HEK293 (cell line): ENCODE data around the gene CFAP99.

Source experiments
- CTCF ChIA-PET: fragments of 350-600 bp; formaldehyde crosslinking; extraction: SDS; loops from one replicate; lab custom pipeline; 2021; ENCODE audit warnings: antibody characterized with exemption; lab: Yijun Ruan, JAX
- POLR2A ChIA-PET: fragments of 300-600 bp; formaldehyde crosslinking; extraction: SDS; loops from one replicate; lab custom pipeline; 2020; ENCODE audit warnings: antibody characterized with exemption, inconsistent platforms; lab: Yijun Ruan, JAX
- H3K27ac ChIP-seq: fragments of 200-500 bp; sonication (Bioruptor generic); 2 replicates; pipeline ENCODE4 v1.5.1; 2014; ENCODE audit warnings: low read depth, low read length, control low read depth, inconsistent platforms; ENCODE audit errors: extremely low read depth
- H3K36me3 ChIP-seq, 2 experiments: fragments of 200-500 bp in 1 of 2; sonication (Bioruptor generic) in 1 of 2; 1 replicate in 1 of 2; 2 replicates in 1 of 2; pipeline ENCODE4 v1.5.1; 2014 to 2017; ENCODE audit warnings: inconsistent platforms in 2 of 2, low read length in 2 of 2; ENCODE audit not compliant: control insufficient read depth in 2 of 2, insufficient read depth in 1 of 2
- H3K4me1 ChIP-seq: fragments of 200-500 bp; sonication (Bioruptor generic); 2 replicates; pipeline ENCODE4 v1.5.1; 2014; ENCODE audit warnings: mild to moderate bottlenecking, low read length, inconsistent platforms; ENCODE audit not compliant: control insufficient read depth, insufficient read depth
- H3K4me3 ChIP-seq: 2 replicates; pipeline ENCODE4 v1.5.1; 2011; ENCODE audit warnings: low read depth, mild to moderate bottlenecking, control low read depth, low read length, moderate library complexity
- H3K9me3 ChIP-seq: fragments of 200-500 bp; sonication (Bioruptor generic); 2 replicates; pipeline ENCODE4 v1.5.1; 2014; ENCODE audit warnings: low read depth, low read length, inconsistent platforms; ENCODE audit not compliant: control insufficient read depth, insufficient read depth
- GLIS2 ChIP-seq: fragments of 450-650 bp; formaldehyde crosslinking; IDR thresholded peaks from 2 replicates; pipeline ENCODE4 v1.5.1; 2016; ENCODE audit warnings: missing biosample characterization, missing genetic modification characterization
- KLF10 ChIP-seq: fragments of 450-650 bp; IDR thresholded peaks from 2 replicates; pipeline ENCODE4 v1.5.1; 2018; ENCODE audit warnings: missing biosample characterization, mild to moderate bottlenecking, missing genetic modification characterization
- KLF9 ChIP-seq: fragments of 450-650 bp; formaldehyde crosslinking; IDR thresholded peaks from 2 replicates; pipeline ENCODE4 v1.5.1; 2016; ENCODE audit warnings: missing biosample characterization, missing genetic modification characterization, low read depth
- SCRT1 ChIP-seq: fragments of 450-650 bp; formaldehyde crosslinking; IDR thresholded peaks from 2 replicates; pipeline ENCODE4 v1.5.1; 2016; ENCODE audit warnings: missing biosample characterization, missing genetic modification characterization, borderline replicate concordance
- SP3 ChIP-seq: fragments of 450-650 bp; formaldehyde crosslinking; IDR thresholded peaks from 2 replicates; pipeline ENCODE4 v1.5.1; 2016; ENCODE audit warnings: missing biosample characterization, missing genetic modification characterization
- ZBTB17 ChIP-seq: fragments of 450-650 bp; formaldehyde crosslinking; IDR thresholded peaks from 2 replicates; pipeline ENCODE4 v1.5.1; 2016; ENCODE audit warnings: missing biosample characterization, missing genetic modification characterization
- ZNF140 ChIP-seq: fragments of 450-650 bp; formaldehyde crosslinking; IDR thresholded peaks from 2 replicates; pipeline ENCODE4 v1.5.1; 2016; ENCODE audit warnings: missing biosample characterization, missing genetic modification characterization
- ZNF157 ChIP-seq: fragments of 450-650 bp; formaldehyde crosslinking; IDR thresholded peaks from 2 replicates; pipeline ENCODE4 v1.5.1; 2016; ENCODE audit warnings: missing biosample characterization, missing genetic modification characterization
- ZNF433 ChIP-seq: fragments of 450-650 bp; formaldehyde crosslinking; IDR thresholded peaks from 2 replicates; pipeline ENCODE4 v1.5.1; 2016; ENCODE audit warnings: missing biosample characterization, missing genetic modification characterization, low read depth
- ZNF692 ChIP-seq: fragments of 450-650 bp; formaldehyde crosslinking; IDR thresholded peaks from 2 replicates; pipeline ENCODE4 v1.5.1; 2016; ENCODE audit warnings: missing biosample characterization, missing genetic modification characterization
- TF ChIP-seq, protein P1 (sequence below): fragments of 450-650 bp; formaldehyde crosslinking; IDR thresholded peaks from 2 replicates; pipeline ENCODE4 v1.5.0; 2017; ENCODE audit warnings: missing biosample characterization, missing genetic modification characterization, borderline replicate concordance
- TF ChIP-seq, protein P2 (sequence below): fragments of 450-650 bp; formaldehyde crosslinking; IDR thresholded peaks from 2 replicates; pipeline ENCODE4 v1.5.1; 2016; ENCODE audit warnings: missing biosample characterization, missing genetic modification characterization
- TF ChIP-seq, protein P3 (sequence below): fragments of 450-650 bp; formaldehyde crosslinking; IDR thresholded peaks from 2 replicates; pipeline ENCODE4 v1.5.1; 2016; ENCODE audit warnings: missing biosample characterization, missing genetic modification characterization
- TF ChIP-seq, protein P4 (sequence below): fragments of 450-650 bp; formaldehyde crosslinking; IDR thresholded peaks from 2 replicates; pipeline ENCODE4 v1.5.1; 2016; ENCODE audit warnings: missing biosample characterization, missing genetic modification characterization

The CFAP99 gene

GRCh38 chr4:2489841-2490552 is 71.2 kb downstream of the CFAP99 start:
- H3K36me3 ChIP-seq, result peaks cover 12 to 62% of the 10 kb centered on the region in 2 experiments; a peak in 2 of 3 replicates
- POLR2A ChIA-PET, result no interaction called here
- no peak overlapping the region for H3K27ac ChIP-seq

DNA sequence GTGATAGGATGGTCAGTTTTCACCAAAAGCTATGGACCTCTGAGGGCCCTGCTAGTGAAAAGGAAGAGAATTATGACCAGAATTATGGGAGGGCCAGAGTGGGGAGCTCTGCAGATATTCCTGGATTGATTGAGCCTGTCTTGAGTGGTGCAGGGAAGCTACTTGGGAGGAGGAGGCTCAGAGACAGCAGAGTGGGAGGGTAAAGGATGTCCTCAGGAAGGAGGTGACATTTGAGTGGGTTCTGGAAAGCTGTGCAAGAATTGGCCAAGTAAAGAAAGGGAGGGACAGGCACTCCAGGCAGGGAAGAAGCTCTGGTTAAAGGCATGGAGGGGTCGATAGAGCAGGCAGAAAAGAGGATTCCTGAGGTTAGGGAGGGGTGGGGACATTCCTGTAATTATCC is 74.2 kb downstream of the CFAP99 start:
- CTCF ChIA-PET, result interaction anchor here (0.6 kb wide), 1 partner anchor 24 kb away, joined by 3 read pairs; no protein-coding TSS in a partner anchor
- peaks cover 19 to 83% of the 10 kb centered on the region in 2 experiments; a peak in 2 of 3 replicates for H3K36me3 ChIP-seq
- no peak overlapping the region for H3K27ac ChIP-seq
- TF ChIP-seq ZBTB17 (tag by site-specific recombination) (peak; percentile 60), ZNF157 (no peak), ZNF433 (tag by site-specific recombination) (no peak)
- TF ChIP-seq, protein P1, sequence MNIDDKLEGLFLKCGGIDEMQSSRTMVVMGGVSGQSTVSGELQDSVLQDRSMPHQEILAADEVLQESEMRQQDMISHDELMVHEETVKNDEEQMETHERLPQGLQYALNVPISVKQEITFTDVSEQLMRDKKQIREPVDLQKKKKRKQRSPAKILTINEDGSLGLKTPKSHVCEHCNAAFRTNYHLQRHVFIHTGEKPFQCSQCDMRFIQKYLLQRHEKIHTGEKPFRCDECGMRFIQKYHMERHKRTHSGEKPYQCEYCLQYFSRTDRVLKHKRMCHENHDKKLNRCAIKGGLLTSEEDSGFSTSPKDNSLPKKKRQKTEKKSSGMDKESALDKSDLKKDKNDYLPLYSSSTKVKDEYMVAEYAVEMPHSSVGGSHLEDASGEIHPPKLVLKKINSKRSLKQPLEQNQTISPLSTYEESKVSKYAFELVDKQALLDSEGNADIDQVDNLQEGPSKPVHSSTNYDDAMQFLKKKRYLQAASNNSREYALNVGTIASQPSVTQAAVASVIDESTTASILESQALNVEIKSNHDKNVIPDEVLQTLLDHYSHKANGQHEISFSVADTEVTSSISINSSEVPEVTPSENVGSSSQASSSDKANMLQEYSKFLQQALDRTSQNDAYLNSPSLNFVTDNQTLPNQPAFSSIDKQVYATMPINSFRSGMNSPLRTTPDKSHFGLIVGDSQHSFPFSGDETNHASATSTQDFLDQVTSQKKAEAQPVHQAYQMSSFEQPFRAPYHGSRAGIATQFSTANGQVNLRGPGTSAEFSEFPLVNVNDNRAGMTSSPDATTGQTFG (tag by site-specific recombination), result no peak
- TF ChIP-seq, protein P2, sequence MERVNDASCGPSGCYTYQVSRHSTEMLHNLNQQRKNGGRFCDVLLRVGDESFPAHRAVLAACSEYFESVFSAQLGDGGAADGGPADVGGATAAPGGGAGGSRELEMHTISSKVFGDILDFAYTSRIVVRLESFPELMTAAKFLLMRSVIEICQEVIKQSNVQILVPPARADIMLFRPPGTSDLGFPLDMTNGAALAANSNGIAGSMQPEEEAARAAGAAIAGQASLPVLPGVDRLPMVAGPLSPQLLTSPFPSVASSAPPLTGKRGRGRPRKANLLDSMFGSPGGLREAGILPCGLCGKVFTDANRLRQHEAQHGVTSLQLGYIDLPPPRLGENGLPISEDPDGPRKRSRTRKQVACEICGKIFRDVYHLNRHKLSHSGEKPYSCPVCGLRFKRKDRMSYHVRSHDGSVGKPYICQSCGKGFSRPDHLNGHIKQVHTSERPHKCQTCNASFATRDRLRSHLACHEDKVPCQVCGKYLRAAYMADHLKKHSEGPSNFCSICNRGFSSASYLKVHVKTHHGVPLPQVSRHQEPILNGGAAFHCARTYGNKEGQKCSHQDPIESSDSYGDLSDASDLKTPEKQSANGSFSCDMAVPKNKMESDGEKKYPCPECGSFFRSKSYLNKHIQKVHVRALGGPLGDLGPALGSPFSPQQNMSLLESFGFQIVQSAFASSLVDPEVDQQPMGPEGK (tag by site-specific recombination), result no peak
- no peak overlapping the region for H3K4me3 ChIP-seq
- H3K4me1 ChIP-seq, result no peaks in the 10 kb centered on the region
- H3K9me3 ChIP-seq, result no peaks in the 10 kb centered on the region
- POLR2A ChIA-PET, result interaction anchor here (0.6 to 1.2 kb wide), 2 partner anchors 9 to 24 kb away, joined by 3 read pairs; partner anchors contain the start of gene RNF4

More at GRCh38 chr4:2489841-2490552, 71.2 kb downstream of the CFAP99 start:
- Histone ChIP-seq H3K9me3 (no peaks in the 10 kb centered on the region), H3K4me1 (no peaks in the 10 kb centered on the region), H3K4me3 (no peak overlapping the region)
- TF ChIP-seq GLIS2 (tag by site-specific recombination) (no peak), SP3 (no peak), SCRT1 (no peak), KLF10 (tag by site-specific recombination) (no peak), ZNF692 (tag by site-specific recombination) (no peak), KLF9 (tag by site-specific recombination) (no peak), ZNF140 (tag by site-specific recombination) (no peak), ZNF157 (no peak)
- TF ChIP-seq, protein P3, sequence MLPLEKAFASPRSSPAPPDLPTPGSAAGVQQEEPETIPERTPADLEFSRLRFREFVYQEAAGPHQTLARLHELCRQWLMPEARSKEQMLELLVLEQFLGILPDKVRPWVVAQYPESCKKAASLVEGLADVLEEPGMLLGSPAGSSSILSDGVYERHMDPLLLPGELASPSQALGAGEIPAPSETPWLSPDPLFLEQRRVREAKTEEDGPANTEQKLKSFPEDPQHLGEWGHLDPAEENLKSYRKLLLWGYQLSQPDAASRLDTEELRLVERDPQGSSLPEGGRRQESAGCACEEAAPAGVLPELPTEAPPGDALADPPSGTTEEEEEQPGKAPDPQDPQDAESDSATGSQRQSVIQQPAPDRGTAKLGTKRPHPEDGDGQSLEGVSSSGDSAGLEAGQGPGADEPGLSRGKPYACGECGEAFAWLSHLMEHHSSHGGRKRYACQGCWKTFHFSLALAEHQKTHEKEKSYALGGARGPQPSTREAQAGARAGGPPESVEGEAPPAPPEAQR (tag by site-specific recombination), result no peak
- TF ChIP-seq, protein P4, sequence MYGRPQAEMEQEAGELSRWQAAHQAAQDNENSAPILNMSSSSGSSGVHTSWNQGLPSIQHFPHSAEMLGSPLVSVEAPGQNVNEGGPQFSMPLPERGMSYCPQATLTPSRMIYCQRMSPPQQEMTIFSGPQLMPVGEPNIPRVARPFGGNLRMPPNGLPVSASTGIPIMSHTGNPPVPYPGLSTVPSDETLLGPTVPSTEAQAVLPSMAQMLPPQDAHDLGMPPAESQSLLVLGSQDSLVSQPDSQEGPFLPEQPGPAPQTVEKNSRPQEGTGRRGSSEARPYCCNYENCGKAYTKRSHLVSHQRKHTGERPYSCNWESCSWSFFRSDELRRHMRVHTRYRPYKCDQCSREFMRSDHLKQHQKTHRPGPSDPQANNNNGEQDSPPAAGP (tag by site-specific recombination), result no peak
- CTCF ChIA-PET, result interaction anchor here (0.7 to 1.5 kb wide), 2 partner anchors 45 to 48 kb away, joined by 3 to 4 read pairs; no protein-coding TSS in a partner anchor
